H7 (cell line): ENCODE results near the gene UBAC2. TPM values are rescaled to one million over a fixed set of nuclear protein-coding genes. Genes with fewer than 3 reads are reported as not detected.

Source experiments
- DNase-seq: peaks from one replicate; pipeline ENCODE4 v3.0.0; 2012
- H3K27me3 ChIP-seq: 2 replicates; pipeline ENCODE4 v1.6.0; 2011; ENCODE audit warnings: mild to moderate bottlenecking, low read length; ENCODE audit not compliant: control insufficient read depth, insufficient read depth
- H3K36me3 ChIP-seq: replicated peaks from 2 replicates; pipeline ENCODE4 v1.5.1; 2011; ENCODE audit warnings: low read length; ENCODE audit not compliant: control insufficient read depth, insufficient read depth
- H3K4me3 ChIP-seq: 2 replicates; pipeline ENCODE4 v1.5.1; 2011; ENCODE audit warnings: low read depth, mild to moderate bottlenecking, control low read depth, low read length, moderate library complexity; ENCODE audit not compliant: insufficient read depth
- total RNA-seq: library from RNA; depleted of rRNA; stranded (reverse); fragments of >200 nt; shearing (Covaris generic); gene quantifications from 2 replicates; pipeline ENCODE4 v1.2.3, GENCODE V29; 2014

The UBAC2 gene
- total RNA-seq, 1 experiment from 2014 or later = 56.9 TPM

DNA sequence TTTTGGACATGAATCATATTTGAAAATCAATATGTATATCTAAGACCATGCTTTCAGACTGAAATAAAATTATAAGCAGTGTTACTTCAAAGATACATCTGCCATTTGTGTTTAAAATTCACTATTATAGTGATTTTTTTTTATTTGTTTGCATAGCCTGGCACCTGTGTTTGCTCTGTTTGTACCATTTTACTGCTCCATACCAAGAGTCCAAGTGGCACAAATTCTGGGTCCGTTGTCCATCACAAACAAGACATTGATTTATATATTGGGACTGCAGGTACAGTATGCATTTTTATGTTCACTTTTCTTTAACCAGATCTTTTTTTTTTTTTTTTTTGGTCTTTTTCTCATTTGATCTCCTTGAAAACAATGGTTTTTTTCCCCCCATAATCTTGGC lies 113.3 kb downstream of the UBAC2 start:
- Histone ChIP-seq H3K36me3 (no peaks in the 10 kb centered on the region; the same call in none of the 2 replicates), H3K4me3 (no peak overlapping the region), H3K27me3 (no peaks in the 10 kb centered on the region)
- no peak for DNase-seq

DNA sequence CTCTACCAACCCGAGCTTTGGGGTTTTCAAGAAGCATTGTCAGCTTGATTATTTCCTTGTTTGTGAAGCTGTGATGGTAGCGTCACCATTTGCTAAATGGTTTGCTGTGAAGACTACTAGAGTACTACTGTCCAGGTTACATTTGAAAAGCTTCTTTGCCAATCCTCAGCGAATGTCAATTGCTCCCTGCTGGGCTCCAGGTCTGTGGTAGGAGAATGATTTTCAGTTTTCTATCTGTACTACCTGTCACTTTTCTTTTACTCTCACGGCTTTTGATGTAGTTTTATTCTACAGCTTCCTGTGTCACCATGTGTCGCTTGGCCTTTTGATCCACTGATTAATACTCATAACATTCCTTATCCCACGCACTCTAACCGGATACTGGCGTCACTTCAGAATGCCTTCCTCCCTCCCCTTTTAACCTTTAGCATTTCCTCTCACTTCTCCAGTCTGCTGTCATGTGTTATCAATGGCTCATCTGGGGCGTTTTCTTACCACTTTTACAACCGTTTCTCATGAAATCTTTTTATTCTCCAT lies 114.1 kb downstream of the UBAC2 start:
- H3K4me3 ChIP-seq = no peak overlapping the region
- H3K36me3 ChIP-seq = no peaks in the 10 kb centered on the region; the same call in none of the 2 replicates
- DNase-seq = no peak
- no peaks in the 10 kb centered on the region for H3K27me3 ChIP-seq

DNA sequence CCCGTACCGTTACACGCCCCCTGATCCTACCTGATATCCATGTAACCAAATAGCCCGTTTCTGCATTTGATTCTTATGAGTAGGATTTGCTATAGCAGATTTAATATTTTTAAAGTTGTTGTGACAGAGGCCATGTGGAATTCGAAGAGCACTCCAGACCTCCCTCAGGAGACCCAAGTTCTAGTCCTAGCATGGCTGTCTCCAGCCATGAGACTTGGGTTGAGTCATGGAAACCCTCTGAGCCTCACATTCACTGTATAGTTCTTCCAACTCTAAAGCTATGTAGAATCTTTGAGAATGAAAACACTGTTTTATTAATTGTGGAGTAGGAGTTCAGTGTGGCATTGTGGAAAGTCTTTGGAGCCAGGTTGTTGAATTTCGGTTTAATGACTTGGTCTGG lies 114.5 kb downstream of the UBAC2 start:
- H3K27me3 ChIP-seq = no peaks in the 10 kb centered on the region
- no peaks in the 10 kb centered on the region; the same call in none of the 2 replicates for H3K36me3 ChIP-seq
- no peak overlapping the region for H3K4me3 ChIP-seq
- DNase-seq = no peak

DNA sequence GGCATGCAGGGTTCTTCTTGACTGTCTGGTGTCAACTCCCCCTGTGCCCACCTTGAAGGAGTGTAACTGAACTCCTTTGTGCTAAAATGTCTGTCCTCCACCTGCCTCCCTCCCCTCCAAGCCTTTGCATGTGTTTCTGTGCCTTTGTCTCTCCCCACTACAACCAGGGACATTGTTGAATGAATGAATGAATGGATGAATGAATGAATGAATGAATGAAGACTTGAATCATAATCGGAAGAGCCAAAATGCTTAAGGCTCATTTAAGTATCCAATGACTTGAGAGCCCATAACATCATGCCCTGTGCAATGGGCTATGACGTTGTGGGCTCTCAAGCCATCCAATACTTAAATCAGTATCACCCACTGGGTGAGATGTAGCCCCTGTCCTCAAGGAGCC lies 115.6 kb downstream of the UBAC2 start:
- no peak overlapping the region for H3K4me3 ChIP-seq
- H3K36me3 ChIP-seq = no peaks in the 10 kb centered on the region; the same call in none of the 2 replicates
- no peaks in the 10 kb centered on the region for H3K27me3 ChIP-seq
- no peak for DNase-seq

DNA sequence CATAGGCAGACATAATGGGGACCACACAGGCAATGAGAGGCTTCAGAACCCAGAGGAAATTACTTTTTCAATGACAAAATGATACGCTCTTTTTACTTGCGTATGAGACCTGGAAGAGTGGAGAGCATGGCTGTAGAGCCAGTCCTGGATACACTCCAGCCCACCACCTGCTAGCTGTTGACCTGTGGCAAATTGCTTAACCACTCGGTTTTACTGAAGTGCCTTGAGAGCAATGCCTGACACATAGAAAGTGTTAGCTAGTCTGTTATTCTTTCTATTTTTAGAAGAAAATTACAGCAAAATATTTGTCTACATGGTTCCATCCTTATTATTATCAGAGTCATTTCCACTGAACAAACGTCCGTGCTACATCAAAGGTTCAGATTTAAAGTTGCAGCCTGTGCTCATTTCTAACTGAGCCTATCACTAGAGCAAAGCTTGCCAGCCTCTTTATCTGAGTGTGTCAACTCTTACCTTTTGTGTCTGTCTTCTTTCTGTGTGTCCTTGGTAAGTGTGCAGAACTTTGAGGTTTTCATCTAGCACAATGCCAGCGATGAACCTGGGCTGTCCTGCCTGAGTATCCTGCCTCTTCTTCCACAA lies 116.1 kb downstream of the UBAC2 start:
- Histone ChIP-seq H3K27me3 (no peaks in the 10 kb centered on the region), H3K4me3 (no peak overlapping the region), H3K36me3 (no peaks in the 10 kb centered on the region; the same call in none of the 2 replicates)
- DNase-seq = no peak

DNA sequence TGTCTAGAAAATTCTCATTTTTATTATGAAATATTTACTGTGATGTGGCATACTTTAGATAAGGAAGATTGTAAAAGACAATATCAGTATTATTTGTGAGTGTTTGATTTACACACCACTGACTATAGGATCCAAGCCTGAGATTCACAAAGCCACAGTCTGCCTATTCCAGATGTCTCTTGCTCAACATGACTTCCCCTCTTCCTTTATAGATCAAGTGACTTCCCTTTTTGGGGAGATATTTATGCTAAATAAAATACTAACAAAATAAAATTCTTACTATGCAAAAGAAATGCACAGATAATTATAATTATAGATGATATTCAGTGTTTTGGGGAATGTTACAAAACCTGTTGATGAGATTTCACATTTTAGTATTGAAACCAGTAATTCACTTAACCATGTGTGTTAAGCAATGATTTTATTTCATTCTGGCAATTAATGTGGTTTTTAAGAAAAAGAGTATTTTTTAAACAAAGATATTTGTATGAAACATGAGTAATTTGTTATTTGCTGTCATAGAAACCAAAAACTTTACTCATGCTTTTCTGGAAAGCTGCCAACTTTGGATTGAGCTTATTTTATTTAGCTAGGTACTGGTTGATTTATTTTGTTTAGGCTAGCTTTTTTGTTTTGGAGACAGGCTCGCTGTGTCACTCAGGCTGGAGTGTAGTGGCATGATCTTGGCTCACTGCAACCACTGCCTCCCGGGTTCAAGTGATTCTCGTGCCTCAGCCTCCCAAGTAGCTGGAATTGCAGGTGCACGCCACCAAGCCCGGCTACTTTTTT lies 120.2 kb downstream of the UBAC2 start:
- no peak for DNase-seq
- Histone ChIP-seq H3K4me3 (no peak overlapping the region), H3K36me3 (no peaks in the 10 kb centered on the region; the same call in none of the 2 replicates), H3K27me3 (no peaks in the 10 kb centered on the region)

DNA sequence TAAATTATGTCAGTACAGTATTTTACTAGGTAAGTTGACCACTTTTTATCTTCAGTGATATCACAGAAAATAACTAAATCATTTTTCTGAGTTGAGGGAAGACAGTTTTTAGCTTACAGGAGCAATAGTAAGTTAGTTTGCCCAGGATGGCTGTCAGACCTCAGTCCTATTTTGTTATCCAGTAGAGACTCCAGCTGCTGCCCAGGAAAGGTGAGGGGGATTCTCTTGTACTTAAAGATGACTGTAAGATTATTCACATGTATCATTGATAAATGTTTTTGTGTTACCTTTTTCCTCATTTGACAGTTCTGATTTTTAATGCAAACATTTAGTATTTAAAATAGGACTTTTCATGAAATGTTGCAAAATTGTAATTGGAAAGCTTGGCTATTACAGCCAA lies 121.1 kb downstream of the UBAC2 start:
- Histone ChIP-seq H3K4me3 (no peak overlapping the region), H3K36me3 (no peaks in the 10 kb centered on the region; the same call in 1 of the 2 replicates), H3K27me3 (no peaks in the 10 kb centered on the region)
- no peak for DNase-seq

DNA sequence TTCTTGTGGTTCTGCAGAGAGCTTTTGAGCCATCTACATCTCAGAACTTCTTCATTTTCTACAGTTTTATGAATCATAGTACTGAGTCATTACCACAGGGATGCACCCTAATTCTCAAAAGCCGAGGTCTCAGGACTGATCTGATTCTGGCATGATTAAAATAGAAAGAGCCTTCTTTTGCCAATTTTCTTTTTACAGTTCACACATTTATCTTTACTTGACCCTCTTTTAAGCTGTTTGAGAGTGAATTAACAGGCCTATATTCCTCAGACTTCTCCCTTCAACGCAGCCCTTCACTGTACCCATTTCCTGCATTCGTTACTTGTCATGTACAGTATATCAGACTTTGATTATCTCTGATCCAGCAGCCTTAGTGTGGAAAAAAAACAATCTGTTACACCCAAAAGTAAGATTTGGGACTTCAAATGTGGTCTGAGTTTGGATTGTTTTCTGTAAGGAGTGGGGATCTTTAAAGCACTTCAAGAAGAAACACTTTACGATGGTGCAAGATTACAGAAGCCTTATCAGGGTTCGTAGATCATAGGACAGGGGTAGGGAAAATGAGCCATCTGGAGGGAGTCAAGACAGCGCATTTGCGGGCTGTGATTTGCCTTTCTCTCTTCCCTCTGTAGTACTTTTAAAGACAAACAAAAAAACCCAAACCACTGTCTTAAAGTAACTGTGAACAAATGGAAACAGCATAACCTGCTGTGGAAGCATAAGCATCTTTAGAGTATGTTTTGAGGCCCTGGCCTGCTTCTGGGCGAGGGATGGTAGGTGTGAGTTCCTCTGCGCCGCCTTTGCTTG lies 121.8 kb downstream of the UBAC2 start:
- Histone ChIP-seq H3K27me3 (no peaks in the 10 kb centered on the region), H3K4me3 (no peak overlapping the region), H3K36me3 (no peaks in the 10 kb centered on the region)
- no peak for DNase-seq

DNA sequence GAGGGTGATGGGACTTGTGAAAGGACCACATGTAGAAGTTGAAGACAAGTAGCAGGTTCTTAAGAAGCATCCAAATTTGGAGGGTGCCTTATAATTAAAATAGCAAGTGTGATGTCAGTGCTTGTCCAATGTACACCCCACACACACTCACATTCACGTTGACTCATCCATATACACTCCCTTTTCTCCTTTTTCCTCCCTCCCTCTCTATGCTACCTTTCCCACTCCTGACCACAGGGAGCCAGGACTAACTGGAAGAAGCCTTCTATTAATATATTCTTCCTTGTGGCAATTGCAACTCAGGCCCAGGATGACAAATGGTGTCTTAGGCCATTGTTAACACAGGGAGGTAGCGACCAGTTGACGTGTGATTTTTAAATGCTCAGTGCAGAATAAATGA lies 122.8 kb downstream of the UBAC2 start:
- Histone ChIP-seq H3K4me3 (no peak overlapping the region), H3K36me3 (no peaks in the 10 kb centered on the region), H3K27me3 (no peaks in the 10 kb centered on the region)
- DNase-seq = no peak

DNA sequence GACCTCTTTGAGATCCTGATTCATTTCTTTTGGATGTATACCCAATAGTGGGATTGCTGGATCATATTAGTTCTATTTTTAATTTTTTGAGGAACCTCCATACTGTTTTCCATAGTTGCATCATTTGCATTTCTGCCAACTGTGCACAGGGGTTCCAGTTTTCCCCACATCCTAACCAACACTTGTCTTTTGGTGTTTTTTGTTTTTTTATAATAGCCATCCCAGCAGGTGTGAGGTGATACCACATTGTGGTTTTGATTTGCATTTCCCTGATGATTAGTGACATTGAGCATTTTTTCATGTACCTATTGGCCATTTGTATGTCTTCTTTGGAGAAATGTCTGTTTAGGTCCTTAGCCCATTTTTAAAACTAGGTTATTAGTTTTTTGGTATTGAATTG lies 125.4 kb downstream of the UBAC2 start:
- no peak for DNase-seq
- Histone ChIP-seq H3K27me3 (no peaks in the 10 kb centered on the region), H3K36me3 (no peaks in the 10 kb centered on the region), H3K4me3 (no peak overlapping the region)

DNA sequence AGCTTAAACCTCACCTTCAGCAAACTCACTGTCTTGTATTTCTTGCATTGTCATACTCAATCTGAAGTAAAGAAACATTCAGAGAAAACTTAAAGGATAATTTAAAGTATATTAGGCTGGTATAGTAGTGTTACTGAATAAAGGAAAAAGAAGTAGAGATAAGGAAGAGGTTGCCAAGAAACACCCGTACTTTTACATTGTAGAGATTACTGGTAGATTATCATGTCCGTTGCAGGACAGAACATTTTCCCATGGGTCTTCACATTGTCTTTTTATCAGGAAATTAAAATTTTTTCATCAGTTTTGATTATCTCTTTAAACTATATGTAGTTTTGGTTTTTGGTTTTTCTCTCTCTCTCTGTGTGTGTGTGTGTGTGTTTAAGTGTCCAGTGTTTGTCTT lies 126.5 kb downstream of the UBAC2 start:
- Histone ChIP-seq H3K36me3 (no peaks in the 10 kb centered on the region), H3K27me3 (no peaks in the 10 kb centered on the region), H3K4me3 (no peak overlapping the region)
- no peak for DNase-seq

DNA sequence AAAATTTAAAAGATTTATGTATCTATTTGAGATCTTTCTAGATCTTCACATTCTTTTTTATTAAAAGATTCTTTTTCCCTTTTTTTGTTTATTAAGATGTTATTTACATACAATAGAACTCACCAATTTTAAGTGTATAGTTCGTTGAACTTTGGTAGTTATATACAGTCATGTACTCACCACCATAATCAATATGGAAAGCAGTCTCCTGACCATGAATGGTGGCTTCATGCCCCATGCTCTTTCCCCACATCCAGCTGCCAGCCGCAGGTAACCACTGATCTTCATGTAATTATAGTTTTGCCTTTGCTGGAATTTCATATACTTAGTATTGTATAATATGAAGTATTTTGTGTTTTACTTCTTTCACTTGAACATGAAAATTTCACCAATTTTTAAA lies 127.1 kb downstream of the UBAC2 start:
- Histone ChIP-seq H3K4me3 (no peak overlapping the region), H3K27me3 (no peaks in the 10 kb centered on the region), H3K36me3 (no peaks in the 10 kb centered on the region)
- DNase-seq = no peak

DNA sequence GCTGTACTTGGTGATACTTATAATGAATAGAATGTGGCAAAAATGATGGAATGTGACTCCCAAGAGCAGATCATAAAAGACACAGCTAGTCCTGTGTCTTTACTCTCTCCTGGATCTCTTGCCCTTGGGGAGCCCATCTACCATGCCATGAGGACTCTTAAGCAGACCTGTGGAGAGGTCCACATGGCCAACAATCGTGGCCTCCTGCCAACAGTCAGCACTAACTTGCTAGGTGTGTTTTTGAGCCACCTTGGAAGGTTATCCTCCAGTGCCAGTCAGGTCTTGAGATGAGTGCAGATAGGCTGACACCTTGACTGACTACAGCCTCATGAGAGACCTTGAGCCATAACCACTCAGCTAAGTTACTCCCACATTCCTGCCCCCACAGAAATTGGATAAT lies 128.8 kb downstream of the UBAC2 start:
- Histone ChIP-seq H3K4me3 (no peak overlapping the region), H3K27me3 (no peaks in the 10 kb centered on the region), H3K36me3 (no peaks in the 10 kb centered on the region)
- DNase-seq = no peak

DNA sequence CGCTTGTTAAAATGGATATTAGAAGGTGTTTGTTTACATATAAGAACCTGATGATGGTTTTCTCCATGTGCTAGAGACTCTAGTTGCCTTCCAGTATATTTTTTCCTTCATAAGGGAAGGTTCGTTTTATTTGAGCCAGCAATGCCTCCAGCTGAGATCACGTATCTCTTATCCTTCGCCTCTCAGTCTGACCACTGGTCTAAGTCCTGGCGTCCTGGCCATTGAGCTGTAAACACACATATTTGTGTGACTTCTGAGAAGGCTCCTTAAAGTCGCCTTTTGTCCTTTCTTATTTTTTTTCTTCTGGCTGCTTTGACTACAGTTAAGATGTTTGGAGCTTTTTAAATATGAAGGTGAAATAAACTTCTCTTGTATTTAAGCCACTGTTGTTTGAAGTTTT lies 130.3 kb downstream of the UBAC2 start:
- no peak for DNase-seq
- Histone ChIP-seq H3K27me3 (no peaks in the 10 kb centered on the region), H3K36me3 (no peaks in the 10 kb centered on the region)

More for the DNA sequence above, 130.3 kb downstream of the UBAC2 start:
- no peak overlapping the region for H3K4me3 ChIP-seq
